Astrocyte (in vitro differentiated cells and primary cell): ENCODE results near the gene OR7A5. TPM values are rescaled to one million over a fixed set of nuclear protein-coding genes. Genes with fewer than 3 reads are reported as not detected.
"Not testable (repeated sequence)": the region's sequence is repeated elsewhere in the genome, so short reads cannot be mapped to it uniquely, and the experiment has no call there.

Experiments used
- DNase-seq: peaks from one replicate; pipeline ENCODE4 v3.0.0-alpha.2; 2010; ENCODE audit warnings: low read depth
- FAIRE-seq: peaks from 2 replicates; lab custom pipeline; 2011; peaks lifted over from hg19 to GRCh38; lab: Jason Lieb, UNC
- H2AFZ ChIP-seq: 2 replicates; pipeline ENCODE4 v1.6.0; 2012; ENCODE audit warnings: low read depth, low read length, inconsistent platforms
- H3K27ac ChIP-seq: 2 replicates; pipeline ENCODE4 v1.5.1; 2011; ENCODE audit warnings: low read depth, low read length, inconsistent platforms
- H3K27me3 ChIP-seq: 2 replicates; pipeline ENCODE4 v1.6.0; 2011; ENCODE audit warnings: low read length, inconsistent platforms; ENCODE audit not compliant: insufficient read depth
- H3K36me3 ChIP-seq: 2 replicates; pipeline ENCODE4 v1.5.1; 2011; ENCODE audit warnings: low read length, inconsistent platforms; ENCODE audit not compliant: insufficient read depth
- H3K4me1 ChIP-seq: 2 replicates; pipeline ENCODE4 v1.5.1; 2011; ENCODE audit warnings: low read length, inconsistent platforms; ENCODE audit not compliant: insufficient read depth
- H3K4me2 ChIP-seq: 2 replicates; pipeline ENCODE4 v1.6.0; 2012; ENCODE audit warnings: low read length, inconsistent platforms
- H3K4me3 ChIP-seq: 2 replicates; pipeline ENCODE4 v1.5.1; 2011; ENCODE audit warnings: low read depth, mild to moderate bottlenecking, low read length, inconsistent platforms; ENCODE audit not compliant: insufficient read depth
- H3K79me2 ChIP-seq: 2 replicates; pipeline ENCODE4 v1.6.0; 2012; ENCODE audit warnings: mild to moderate bottlenecking, low read length, inconsistent platforms; ENCODE audit not compliant: insufficient read depth
- H3K9ac ChIP-seq: 2 replicates; pipeline ENCODE4 v1.6.0; 2012; ENCODE audit warnings: mild to moderate bottlenecking, low read length, inconsistent platforms
- H3K9me3 ChIP-seq: 2 replicates; pipeline ENCODE4 v1.5.1; 2012; ENCODE audit warnings: low read depth, mild to moderate bottlenecking, low read length, inconsistent platforms; ENCODE audit not compliant: insufficient read depth
- H4K20me1 ChIP-seq: 2 replicates; pipeline ENCODE4 v1.6.0; 2012; ENCODE audit warnings: low read length, inconsistent platforms; ENCODE audit not compliant: insufficient read depth
- H3K27ac Mint-ChIP-seq: one replicate; pipeline ENCODE4 v1.8.0; 2021; ENCODE audit warnings: mild to moderate bottlenecking, mixed read lengths; ENCODE audit not compliant: unreplicated experiment
- H3K27me3 Mint-ChIP-seq: one replicate; pipeline ENCODE4 v1.8.0; 2021; ENCODE audit warnings: low read depth, mixed read lengths; ENCODE audit not compliant: unreplicated experiment
- H3K36me3 Mint-ChIP-seq: one replicate; pipeline ENCODE4 v1.8.0; 2021; ENCODE audit warnings: low read depth, mixed read lengths; ENCODE audit not compliant: unreplicated experiment
- H3K4me1 Mint-ChIP-seq: one replicate; pipeline ENCODE4 v1.8.0; 2021; ENCODE audit warnings: low read depth, mixed read lengths; ENCODE audit not compliant: unreplicated experiment
- H3K4me3 Mint-ChIP-seq: one replicate; pipeline ENCODE4 v1.8.0; 2021; ENCODE audit warnings: mild to moderate bottlenecking, moderate library complexity, mixed read lengths; ENCODE audit not compliant: unreplicated experiment
- H3K9me3 Mint-ChIP-seq: one replicate; pipeline ENCODE4 v1.8.0; 2021; ENCODE audit warnings: mild to moderate bottlenecking, mixed read lengths; ENCODE audit not compliant: unreplicated experiment
- EZH2 ChIP-seq: IDR thresholded peaks from 2 replicates; pipeline ENCODE4 v1.6.1; 2012; ENCODE audit warnings: mild to moderate bottlenecking, low read length, inconsistent platforms; ENCODE audit not compliant: insufficient read depth
- total RNA-seq: library from RNA; stranded (reverse); gene quantifications from 2 replicates; pipeline ENCODE4 v1.2.1, GENCODE V29; 2021
- TF ChIP-seq, protein P1 (sequence below): IDR thresholded peaks from 2 replicates; pipeline ENCODE4 v1.5.1; 2011; ENCODE audit warnings: low read depth, mild to moderate bottlenecking, inconsistent platforms, low read length, moderate library complexity; ENCODE audit not compliant: insufficient read depth

Gene OR7A5
- total RNA-seq, 1 donor from 2014 or later: not detected

DNA sequence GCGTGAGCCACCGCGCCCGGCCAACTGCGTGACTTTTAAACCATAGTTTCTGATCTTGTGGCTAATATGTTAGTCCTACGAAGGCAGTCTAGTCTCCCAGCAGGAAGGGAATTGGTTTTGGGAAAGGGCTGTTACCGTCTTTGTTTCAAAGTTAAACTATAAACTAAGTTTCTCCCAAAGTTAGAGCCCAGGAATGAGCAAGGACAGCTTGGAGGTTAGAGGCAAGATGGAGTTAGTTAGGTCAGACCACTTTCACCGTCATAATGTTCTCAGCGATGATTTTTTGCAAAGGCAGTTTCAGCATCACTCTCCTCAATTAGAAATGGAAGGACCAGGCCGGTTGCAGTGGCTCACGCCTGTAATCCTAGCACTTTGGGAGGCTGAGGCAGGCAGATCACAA lies 39.0 kb downstream of the OR7A5 start:
- H3K9me3 Mint-ChIP-seq: peaks cover 2% of the 10 kb centered on the region
- H4K20me1 ChIP-seq: no peaks in the 10 kb centered on the region
- FAIRE-seq: no peak
- no peak overlapping the region for H2AFZ ChIP-seq
- no peak overlapping the region for H3K4me3 ChIP-seq
- H3K4me1 ChIP-seq: no peaks in the 10 kb centered on the region
- no peaks in the 10 kb centered on the region for H3K9me3 ChIP-seq
- TF ChIP-seq, protein P1, sequence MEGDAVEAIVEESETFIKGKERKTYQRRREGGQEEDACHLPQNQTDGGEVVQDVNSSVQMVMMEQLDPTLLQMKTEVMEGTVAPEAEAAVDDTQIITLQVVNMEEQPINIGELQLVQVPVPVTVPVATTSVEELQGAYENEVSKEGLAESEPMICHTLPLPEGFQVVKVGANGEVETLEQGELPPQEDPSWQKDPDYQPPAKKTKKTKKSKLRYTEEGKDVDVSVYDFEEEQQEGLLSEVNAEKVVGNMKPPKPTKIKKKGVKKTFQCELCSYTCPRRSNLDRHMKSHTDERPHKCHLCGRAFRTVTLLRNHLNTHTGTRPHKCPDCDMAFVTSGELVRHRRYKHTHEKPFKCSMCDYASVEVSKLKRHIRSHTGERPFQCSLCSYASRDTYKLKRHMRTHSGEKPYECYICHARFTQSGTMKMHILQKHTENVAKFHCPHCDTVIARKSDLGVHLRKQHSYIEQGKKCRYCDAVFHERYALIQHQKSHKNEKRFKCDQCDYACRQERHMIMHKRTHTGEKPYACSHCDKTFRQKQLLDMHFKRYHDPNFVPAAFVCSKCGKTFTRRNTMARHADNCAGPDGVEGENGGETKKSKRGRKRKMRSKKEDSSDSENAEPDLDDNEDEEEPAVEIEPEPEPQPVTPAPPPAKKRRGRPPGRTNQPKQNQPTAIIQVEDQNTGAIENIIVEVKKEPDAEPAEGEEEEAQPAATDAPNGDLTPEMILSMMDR: no peak
- no peak overlapping the region for H3K27ac Mint-ChIP-seq
- H3K27ac ChIP-seq: no peak overlapping the region
- H3K36me3 ChIP-seq: no peaks in the 10 kb centered on the region
- no peak overlapping the region for H3K4me2 ChIP-seq
- no peaks in the 10 kb centered on the region for H3K79me2 ChIP-seq
- peaks cover 1% of the 10 kb centered on the region for H3K27me3 Mint-ChIP-seq
- DNase-seq: no peak
- no peak overlapping the region for H3K9ac ChIP-seq
- no peaks in the 10 kb centered on the region for H3K27me3 ChIP-seq
- peaks cover 1% of the 10 kb centered on the region for H3K4me1 Mint-ChIP-seq
- H3K36me3 Mint-ChIP-seq: no peaks in the 10 kb centered on the region
- no peak overlapping the region for H3K4me3 Mint-ChIP-seq

GRCh38 chr19:14795078-14795721 lies 39.8 kb downstream of the OR7A5 start:
- no peak overlapping the region for H3K4me3 ChIP-seq
- H4K20me1 ChIP-seq: no peaks in the 10 kb centered on the region
- H3K9me3 Mint-ChIP-seq: peaks cover 2% of the 10 kb centered on the region
- no peaks in the 10 kb centered on the region for H3K36me3 Mint-ChIP-seq
- no peak for TF ChIP-seq EZH2
- TF ChIP-seq, protein P1: no peak
- H2AFZ ChIP-seq: no peak overlapping the region
- no peak overlapping the region for H3K9ac ChIP-seq
- DNase-seq (no peak), FAIRE-seq (no peak)
- no peaks in the 10 kb centered on the region for H3K36me3 ChIP-seq
- H3K27me3 Mint-ChIP-seq: peaks cover 2% of the 10 kb centered on the region
- H3K4me1 ChIP-seq: no peaks in the 10 kb centered on the region
- H3K4me1 Mint-ChIP-seq: peaks cover 1% of the 10 kb centered on the region
- no peaks in the 10 kb centered on the region for H3K79me2 ChIP-seq
- H3K9me3 ChIP-seq: no peaks in the 10 kb centered on the region
- no peak overlapping the region for H3K4me2 ChIP-seq
- H3K4me3 Mint-ChIP-seq: no peak overlapping the region
- no peaks in the 10 kb centered on the region for H3K27me3 ChIP-seq
- no peak overlapping the region for H3K27ac Mint-ChIP-seq
- no peak overlapping the region for H3K27ac ChIP-seq

DNA sequence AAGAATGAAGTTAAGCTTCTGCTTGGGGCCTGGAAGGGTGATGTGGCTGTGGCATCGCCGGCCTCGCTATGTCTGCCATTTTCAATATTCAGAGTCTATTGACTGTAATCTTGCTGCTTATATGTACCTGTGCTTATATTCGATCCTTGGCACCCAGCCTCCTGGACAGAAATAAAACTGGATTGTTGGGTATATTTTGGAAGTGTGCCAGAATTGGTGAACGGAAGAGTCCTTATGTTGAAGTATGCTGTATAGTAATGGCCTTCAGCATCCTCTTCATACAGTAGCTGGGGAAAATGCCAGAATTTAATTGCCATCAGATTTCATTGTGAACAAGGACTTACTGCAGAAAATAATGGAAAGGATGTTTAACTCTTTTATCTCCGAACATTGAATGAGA lies 42.7 kb downstream of the OR7A5 start:
- not testable (repeated sequence) for H3K4me3 Mint-ChIP-seq, H3K36me3 Mint-ChIP-seq, DNase-seq, H4K20me1 ChIP-seq, FAIRE-seq, H3K4me1 ChIP-seq, H2AFZ ChIP-seq, H3K4me2 ChIP-seq, H3K36me3 ChIP-seq, H3K27me3 Mint-ChIP-seq, H3K27ac ChIP-seq, H3K4me3 ChIP-seq, H3K9me3 ChIP-seq, H3K27ac Mint-ChIP-seq, H3K9me3 Mint-ChIP-seq, H3K79me2 ChIP-seq, H3K27me3 ChIP-seq, H3K4me1 Mint-ChIP-seq, H3K9ac ChIP-seq
